HG02642 (cell line): ENCODE measurements around the gene DOC2B.
"Not testable (repeated sequence)": the region's sequence is repeated elsewhere in the genome, so short reads cannot be mapped to it uniquely, and the experiment has no call there.

Experiments
- ATAC-seq: cut with Tn5 transposase; IDR thresholded peaks from one replicate; pipeline ENCODE4 v1.9.1; 2021; ENCODE audit warnings: mild to moderate bottlenecking; ENCODE audit not compliant: unreplicated experiment, poor library complexity

The DOC2B gene

DNA sequence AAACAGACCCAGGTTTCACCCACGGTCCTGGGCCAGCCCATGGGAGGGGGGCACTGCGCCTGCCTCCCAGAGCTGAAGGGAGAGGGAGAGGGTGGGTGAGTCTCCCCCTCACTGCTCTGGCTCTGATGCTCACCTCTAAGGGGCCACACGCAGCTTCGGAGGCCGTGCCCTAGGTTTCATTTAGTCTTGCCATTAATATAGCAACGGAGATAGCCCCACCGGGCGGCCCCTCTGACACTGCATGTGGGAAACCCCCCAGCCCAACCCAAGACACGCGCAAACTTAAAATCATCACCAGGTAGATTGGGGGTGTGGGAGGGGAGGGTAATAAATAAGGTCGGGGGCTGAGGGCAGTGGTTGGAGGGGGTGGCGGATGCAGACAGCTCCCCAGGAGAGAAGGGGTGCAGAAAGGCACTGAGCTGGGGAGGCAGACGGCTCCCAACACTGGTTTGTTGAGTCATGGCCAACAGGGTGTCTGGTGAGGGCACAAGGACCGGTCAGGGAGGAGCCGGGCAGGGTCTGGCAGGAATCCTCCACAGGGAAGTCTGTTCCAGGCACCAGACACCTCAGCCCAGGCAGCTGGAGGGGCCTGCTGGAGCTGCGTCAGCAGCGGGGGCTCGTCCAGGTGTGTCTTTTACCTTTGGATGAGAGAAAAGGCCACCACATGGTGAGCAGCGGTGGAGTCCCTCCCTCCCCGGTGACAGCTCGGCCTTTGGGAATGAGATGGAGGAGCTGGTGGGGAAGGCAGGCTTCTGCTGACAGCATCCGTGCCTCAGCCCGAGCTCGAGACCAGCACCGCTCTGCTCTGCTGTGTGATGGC is 32.0 kb upstream of the DOC2B start:
- no peak for ATAC-seq

DNA sequence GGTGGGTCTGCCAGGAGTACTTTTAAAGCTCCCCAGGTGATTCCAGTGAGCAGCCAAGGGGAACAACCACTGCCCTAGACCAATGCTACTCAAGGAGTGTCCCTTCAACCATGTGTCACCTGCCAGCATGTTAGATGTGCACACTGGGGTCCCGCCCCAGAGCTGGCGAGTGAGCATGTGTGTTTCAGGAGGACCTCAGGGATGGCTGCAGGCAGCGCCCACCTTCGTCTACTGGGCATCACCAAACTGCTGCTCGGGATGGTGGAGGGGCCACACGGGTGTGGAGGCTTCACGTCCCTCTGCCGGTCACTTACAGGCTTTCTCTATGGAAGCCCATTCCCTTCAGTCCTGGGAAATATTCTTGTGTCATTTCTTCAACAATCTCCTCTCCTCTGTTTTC is 29.0 kb upstream of the DOC2B start:
- no peak for ATAC-seq

DNA sequence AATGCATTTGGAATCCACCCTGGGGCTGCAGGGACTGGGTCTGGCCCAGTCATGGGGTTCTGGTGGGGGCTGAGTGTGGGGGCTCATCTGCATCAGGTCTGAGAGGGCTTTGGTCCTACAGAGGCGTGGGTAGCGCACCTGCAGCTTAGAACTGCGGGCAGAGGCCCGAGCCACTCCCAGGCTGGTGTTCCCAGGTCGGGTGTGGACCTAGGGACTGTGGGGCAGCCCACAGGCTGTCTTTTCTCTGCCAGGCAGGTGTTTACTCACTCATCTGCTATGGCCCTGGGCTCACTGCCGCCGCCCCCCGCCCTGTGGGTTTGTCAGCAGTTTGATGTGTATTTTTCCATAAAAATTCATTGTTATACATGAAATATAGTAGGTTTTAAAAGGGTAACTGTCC is 27.0 kb upstream of the DOC2B start:
- ATAC-seq = no peak

DNA sequence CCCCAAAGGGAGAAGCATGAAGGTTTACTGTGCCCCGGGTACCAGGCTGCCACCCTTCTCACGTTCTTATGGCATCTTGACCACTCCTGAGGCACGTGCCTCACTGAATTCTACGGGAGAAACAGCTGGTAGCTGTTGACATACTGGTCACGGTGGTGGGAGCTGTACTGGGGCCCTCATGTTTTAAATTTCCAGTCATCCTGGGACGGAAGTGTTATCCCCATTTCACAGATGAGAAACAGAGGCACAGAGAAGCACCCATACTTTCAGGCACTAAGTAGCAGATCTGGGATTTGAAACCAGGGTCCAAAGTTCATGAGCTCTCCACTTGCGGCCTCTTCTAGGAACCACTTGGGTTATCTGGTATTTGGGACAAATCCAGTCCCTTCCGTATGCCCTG is 26.3 kb upstream of the DOC2B start:
- ATAC-seq = no peak

DNA sequence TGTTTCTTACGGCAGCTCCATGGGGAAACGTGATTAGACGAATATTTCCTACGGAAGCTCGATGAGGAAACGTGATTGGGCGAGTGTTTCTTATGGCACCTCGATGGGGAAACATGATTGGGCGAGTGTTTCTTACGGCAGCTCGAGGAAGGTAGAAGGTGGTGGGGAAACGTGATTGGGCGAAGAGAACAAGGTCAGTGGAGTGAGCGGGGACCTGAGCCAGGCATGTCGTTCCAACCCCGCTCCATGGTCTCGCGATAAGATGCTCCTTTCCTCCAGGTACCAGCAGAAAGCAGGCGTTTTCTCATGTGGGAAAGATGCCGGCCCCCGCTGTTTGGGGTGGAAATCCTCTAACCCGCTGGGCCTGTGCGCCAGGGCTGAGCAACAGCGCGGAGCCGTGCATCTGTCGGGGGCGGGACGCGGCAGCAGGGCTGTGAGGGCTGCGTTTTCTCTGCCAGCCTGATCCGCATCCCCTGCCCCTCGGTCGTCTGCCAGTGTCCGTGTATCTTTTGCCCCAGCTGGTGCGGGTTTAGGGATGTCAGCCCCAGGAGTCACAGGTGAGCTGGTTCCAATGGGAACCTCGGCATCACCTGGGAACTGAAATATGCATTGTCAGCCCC is 25.6 kb upstream of the DOC2B start:
- no peak for ATAC-seq

DNA sequence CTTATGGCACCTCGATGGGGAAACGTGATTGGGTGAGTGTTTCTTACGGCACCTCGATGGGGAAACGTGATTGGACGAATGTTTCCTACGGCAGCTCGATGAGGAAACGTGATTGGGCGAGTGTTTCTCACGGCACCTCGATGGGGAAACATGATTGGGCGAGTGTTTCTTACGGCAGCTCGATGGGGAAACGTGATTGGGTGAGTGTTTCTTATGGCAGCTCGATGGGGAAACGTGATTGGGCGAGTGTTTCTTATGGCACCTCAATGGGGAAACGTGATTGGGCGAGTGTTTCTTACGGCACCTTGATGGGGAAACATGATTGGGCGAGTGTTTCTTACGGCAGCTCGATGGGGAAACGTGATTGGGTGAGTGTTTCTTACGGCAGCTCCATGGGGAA is 25.0 kb upstream of the DOC2B start:
- not testable (repeated sequence) for ATAC-seq

DNA sequence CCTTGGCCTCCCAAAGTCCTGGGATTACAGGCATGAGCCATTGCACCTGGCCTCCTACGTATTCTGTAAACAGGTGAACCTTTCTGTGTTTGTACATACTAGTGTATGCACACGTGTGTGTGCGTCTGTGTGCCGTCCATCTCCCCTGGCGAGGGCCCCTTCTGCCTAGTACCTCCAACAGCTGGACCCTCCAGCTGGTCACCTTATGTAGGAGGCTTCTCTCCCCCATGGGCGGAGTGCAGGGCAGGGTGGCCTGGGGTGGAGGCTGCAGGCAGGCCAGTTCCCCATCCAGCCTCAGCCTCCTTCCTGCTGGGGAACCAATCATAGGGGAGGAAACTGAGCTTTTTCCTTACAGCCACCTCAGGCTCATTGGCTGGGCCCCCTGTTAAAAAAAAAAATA is 24.4 kb upstream of the DOC2B start:
- ATAC-seq = no peak

DNA sequence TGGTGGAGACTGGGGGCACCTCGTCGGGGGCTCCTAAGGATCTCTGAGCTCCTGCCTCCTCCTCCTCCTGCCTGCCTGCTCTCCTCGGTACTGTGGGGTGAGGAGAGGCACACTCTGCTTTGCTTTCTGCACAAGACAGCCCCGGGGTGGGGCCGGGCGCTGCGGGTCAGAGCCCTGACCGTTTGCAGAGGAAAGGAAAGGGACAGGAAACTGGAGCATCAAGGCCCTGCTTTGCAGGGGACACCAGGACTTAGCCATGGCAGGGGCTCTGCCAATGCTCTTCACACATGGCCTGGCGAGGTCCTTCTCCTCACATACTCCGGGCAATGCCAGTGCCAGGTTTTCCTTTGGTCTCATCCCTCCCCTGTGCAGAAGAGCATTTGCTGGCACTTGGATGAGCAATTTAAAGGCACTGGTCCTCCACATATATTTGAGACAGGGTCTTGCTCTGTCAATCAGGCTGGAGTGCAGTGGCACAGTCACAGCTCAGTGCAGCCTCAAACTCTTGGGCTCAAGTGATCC is 23.8 kb upstream of the DOC2B start:
- ATAC-seq = no peak

DNA sequence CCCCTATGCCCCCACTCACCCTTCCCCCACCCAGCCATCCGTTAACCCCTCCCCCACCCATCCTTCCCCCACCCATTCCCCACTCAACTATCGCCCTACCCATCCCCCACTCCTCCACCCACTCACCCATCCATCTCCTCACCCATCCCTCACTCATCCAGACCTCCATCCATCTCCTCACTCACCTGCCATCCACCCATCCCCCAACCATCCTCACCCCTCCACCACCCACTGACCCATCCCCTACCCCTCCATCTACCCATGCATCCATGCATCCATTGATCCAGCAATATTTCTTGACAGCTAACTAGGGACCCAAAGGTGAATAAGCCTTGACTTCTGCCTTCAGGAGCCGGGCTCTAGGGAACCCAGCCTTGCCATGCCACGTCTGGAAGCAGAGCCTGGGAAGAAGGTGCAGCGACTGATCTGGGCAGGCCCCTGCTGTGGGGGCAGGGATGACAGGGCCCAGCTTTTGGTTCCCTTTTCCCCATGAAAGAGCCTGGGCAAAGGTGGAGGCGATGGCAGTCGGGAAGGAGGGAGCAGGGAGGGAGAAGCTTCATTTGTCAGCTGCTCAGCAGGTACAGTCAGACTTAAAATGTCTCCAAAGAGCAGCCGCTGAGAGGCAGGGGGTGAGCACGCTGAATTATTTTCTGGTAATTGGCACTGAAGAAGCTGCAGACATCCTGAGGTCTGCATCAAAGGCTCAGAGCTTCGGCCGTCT is 23.1 kb upstream of the DOC2B start:
- ATAC-seq = no peak

DNA sequence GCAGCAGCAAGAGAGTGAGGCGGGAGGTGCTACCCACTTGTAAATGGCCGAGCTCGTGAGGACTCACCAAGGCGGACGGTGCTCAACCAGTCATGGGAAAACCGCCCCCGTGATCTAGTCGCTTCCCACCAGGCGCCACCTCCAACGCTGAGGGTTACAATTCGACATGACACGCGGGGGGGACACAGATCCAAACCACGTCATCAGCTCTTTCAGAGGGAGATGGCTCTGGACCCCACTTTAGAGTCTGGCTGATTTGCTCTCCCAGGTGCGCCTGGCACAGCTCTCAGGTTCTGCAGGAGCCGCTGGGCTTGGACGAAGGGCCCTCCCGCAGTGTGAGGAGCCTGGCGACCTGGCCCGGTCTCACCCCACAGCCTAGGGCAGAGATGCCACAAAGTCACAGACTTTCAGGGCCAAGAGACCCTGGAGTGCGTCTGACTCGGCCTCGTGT is 21.1 kb upstream of the DOC2B start:
- ATAC-seq = no peak

DNA sequence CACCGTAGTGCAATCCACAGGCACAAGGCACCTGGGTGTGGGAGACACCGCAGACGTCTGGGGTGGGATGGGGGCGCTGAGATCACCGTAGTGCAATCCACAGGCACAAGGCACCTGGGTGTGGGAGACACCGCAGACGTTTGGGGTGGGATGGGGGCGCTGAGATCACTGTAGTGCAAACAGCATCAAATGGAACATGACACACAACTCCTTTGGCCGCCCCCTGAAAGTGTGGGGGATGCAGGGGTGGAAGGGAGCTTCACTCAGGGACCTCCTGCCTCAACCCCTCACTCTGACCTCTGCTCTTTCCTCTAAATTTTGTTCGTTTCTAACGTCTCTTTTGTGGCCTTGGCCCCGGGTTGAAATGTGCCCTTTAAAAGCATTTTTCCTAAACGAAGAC is 20.3 kb upstream of the DOC2B start:
- not testable (repeated sequence) for ATAC-seq

DNA sequence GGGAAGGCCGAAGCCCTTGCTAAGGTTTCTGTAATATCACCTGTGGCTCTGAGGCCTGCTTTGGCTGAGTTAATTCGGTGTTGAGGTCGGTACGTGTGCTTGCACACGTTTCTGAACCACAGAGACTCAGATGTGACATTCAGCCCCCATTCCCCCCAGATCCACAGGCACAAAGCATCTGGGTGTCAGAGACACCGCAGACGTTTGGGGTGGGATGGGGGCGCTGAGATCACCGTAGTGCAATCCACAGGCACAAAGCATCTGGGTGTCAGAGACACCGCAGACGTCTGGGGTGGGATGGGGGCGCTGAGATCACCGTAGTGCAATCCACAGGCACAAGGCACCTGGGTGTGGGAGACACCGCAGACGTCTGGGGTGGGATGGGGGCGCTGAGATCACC is 19.8 kb upstream of the DOC2B start:
- not testable (repeated sequence) for ATAC-seq

DNA sequence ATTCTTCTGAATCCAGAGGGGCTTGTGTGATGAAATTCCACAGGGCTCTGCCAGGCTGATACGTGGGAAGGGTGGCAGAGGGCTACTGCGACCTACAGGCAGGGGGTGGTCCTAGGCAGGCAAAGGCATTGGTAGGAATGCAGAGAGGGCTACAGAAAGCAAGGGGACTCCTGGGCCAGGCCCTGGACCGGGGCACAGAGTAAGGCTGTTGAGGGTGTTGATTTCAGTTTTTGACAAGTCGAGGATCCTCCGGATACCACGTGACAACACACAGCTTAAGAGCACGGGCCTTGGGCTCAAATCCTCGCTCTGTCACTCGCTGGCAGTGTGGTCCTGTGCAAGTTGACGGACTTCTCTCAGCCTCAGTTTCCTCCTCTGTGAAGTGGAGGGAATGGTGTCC is 19.1 kb upstream of the DOC2B start:
- ATAC-seq = no peak

DNA sequence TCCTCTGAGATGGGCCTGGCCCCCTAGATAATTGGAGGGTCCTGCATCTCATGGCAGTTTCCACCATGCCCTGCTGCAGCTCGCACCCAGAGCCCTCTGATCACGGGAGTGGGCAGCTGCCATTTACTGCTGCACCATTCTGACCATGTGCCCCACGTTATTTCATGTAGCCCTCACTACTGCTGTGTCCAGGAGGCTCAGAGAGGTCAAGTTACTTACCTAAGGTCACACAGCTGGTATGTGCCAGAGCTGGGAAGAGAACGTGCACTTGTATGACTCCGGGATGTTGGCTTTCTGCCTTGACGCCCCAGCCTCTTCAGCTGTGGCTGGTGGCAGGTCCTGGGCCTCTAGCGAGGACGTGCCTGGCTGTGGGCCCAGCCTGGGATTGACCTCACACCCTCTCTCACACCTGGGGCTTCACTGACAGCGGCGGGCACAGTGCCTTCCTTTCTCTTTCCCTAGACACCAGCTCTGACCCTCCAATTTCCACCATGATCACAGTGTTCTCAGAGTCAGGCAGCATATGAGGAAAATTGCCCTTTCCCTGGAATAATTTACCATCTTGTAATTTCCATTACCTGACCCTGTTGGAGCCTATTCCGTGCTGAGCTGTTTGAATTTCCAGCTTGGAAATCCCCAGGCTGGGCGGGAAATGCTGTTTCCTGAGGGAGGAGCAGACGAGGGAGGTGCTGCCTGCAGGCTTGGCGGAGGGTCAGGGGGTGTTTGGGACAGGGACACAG is 18.5 kb upstream of the DOC2B start:
- no peak for ATAC-seq

DNA sequence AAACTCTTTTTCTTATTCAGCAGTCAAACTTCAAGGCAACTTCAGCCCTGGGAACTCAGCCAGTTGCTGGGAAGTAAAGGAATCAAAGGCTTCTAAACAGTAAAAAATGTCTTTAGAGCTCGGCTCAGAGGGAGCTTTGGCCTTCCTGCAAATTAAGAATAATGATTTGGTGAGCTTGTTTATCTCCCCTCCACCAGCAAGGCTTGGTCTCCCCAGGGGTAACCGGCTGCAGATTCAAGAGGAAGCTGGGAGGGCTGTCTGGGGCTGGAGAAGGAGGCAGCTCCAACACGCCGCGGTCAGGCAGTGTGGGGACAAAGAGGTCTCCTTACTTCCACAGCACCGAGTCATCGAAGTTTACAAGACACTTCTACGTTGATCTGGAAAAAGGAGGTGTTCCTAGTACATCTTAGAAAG is 17.7 kb upstream of the DOC2B start:
- ATAC-seq = no peak

DNA sequence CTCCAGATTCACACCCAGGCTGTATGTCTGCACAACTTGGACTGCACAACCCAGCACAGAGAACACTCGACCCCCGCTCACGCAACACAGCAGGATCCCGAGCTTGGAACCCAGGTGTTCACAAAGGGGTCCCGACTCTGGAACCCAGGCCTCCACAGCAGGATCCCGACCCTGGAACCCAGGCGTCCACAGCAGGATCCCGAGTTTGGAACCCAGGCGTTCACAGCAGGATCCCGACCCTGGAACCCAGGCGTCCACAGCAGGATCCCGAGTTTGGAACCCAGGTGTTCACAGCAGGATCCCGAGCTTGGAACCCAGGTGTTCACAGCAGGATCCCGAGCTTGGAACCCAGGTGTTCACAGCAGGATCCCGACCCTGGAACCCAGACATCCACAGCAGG is 16.8 kb upstream of the DOC2B start:
- ATAC-seq = not testable (repeated sequence)

DNA sequence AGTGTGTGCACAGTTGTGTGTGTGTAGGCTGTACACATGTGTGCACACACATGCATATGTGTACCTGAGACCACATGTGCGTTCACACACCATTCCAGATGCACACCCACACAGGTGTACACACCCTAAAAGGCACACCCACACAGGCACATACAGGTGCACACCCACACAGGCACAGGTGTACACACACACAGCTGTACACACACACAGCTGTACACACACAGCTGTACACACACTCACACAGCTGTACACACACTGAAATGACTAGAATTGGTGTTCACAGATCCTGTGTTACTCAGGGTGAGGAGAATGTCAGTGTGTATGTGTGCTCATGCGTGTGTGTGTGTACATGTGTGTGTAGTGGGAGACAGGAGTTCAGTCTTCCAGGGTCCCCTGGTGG is 15.9 kb upstream of the DOC2B start:
- ATAC-seq = no peak

DNA sequence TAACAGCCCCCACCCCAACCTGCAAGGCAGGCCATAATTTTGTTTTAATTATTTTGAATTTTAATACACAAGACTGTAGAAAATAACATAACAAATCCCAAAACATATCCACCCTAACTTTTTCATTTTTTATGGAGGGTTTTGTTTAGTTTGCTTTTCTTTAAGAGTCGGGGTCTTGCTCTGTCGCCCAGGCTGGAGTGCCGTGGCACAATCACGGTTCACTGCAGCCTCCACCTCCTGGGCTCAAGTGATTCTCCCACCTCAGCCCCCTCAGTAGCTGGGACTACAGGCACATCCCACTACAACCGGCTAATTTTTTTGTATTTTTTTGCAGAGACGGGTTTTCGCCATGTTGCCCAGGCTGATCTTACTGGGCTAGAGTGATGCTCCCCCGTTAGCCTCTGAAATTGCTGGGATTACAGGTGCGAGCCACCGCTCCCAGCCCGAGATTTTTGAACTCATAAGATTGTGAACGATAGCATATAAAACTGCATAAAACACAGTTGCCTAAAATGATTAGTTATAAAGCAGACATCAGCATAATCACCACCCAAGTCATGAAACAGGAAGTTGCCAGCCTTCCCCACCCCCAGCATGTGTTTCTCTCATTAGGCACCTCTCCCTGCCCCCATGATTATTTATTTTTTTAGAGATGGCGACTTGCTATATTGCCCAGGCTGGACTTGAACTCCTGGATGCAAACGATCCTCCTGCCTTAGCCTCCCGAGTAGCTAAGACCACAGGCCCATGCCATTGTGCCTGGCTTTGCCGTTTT is 13.6 kb upstream of the DOC2B start:
- no peak for ATAC-seq

DNA sequence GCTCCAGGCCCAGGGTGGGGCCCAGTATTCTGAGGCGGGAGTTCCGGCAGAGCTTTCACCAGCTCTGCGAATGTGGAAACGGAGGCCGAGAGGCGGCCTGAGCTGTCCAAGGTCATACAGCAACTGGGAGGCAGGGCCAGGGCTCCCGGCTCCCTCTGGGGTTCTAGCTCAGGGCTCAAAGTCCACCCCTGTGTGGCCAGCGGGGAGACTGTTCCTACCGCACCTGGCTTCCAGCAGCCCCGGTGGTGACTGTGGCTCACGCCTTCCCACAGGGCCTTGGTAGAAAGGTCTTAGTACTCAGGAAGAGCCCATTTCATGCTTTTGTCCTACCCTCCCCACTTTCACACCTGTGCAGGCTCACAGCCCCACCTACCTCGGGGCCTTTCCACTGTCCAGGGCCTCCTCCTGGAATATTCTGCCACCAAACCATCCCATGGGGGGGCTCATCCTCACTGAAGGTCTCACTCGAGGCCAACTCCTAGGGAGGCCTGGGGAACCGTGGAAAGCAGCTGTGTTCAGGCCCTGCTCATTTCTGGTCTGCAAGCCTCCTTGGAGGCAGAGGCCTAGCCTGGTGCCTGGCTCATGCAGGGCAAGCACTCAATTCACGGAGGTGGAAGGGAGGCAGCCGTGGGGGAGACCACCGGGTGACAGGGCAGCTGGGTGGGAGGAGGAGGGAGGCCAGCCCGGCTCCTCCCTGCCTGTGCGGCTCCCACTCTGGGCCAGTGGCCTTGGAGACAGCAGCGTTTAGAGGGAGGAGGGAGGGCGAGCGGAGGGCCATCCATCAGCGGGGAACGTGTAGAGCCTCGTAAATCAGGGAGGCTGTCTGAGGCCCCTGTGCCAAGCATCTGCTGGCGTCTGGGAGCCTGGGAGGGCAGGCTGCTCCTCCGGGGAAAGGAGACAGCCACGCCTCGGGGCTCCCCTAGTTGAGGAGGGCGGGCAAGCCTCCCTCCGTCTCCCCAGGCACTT is 12.7 kb upstream of the DOC2B start:
- no peak for ATAC-seq
